GM03348 (cell line): Measurements from ENCODE around the gene FCGBP.

Source experiments
- DNase-seq: peaks from one replicate; pipeline ENCODE4 v3.0.0; 2012; ENCODE audit warnings: low spot score

The FCGBP gene

GRCh38 chr19:39946532-39946931, 12.1 kb upstream of the FCGBP start:
- DNase-seq: no peak

- DNase-seq: no peak
Measured at GRCh38 chr19:39943586-39943985, 9.2 kb upstream of the FCGBP start.

- DNase-seq: no peak
Measured at GRCh38 chr19:39942366-39942730, 7.9 kb upstream of the FCGBP start.

- no peak for DNase-seq
Measured at GRCh38 chr19:39941615-39942365, 7.4 kb upstream of the FCGBP start.

GRCh38 chr19:39941151-39941550, 6.7 kb upstream of the FCGBP start:
- DNase-seq: no peak

- no peak for DNase-seq
Measured at GRCh38 chr19:39940221-39940833, 5.9 kb upstream of the FCGBP start.

- DNase-seq: no peak
Measured at GRCh38 chr19:39939556-39939955, 5.1 kb upstream of the FCGBP start.

GRCh38 chr19:39937787-39938186, 3.4 kb upstream of the FCGBP start:
- no peak for DNase-seq

- no peak for DNase-seq
Measured at GRCh38 chr19:39937094-39937720, 2.8 kb upstream of the FCGBP start.

GRCh38 chr19:39936622-39937021, 2.2 kb upstream of the FCGBP start:
- DNase-seq: no peak

GRCh38 chr19:39936020-39936419, 1.6 kb upstream of the FCGBP start:
- no peak for DNase-seq

GRCh38 chr19:39935364-39935661, 879 bp upstream of the FCGBP start:
- DNase-seq: no peak

- DNase-seq: no peak
Measured at GRCh38 chr19:39929750-39930149, 4.7 kb downstream of the FCGBP start.

GRCh38 chr19:39928357-39928725, 6.1 kb downstream of the FCGBP start:
- DNase-seq: no peak

GRCh38 chr19:39927524-39928356, 6.7 kb downstream of the FCGBP start:
- no peak for DNase-seq

GRCh38 chr19:39927076-39927475, 7.4 kb downstream of the FCGBP start:
- DNase-seq: no peak

- no peak for DNase-seq
Measured at GRCh38 chr19:39926170-39926760, 8.2 kb downstream of the FCGBP start.

GRCh38 chr19:39924952-39925351, 9.5 kb downstream of the FCGBP start:
- no peak for DNase-seq

GRCh38 chr19:39924389-39924788, 10.0 kb downstream of the FCGBP start:
- no peak for DNase-seq

GRCh38 chr19:39923862-39924261, 10.6 kb downstream of the FCGBP start:
- no peak for DNase-seq

GRCh38 chr19:39919976-39920375, 14.5 kb downstream of the FCGBP start:
- DNase-seq: no peak

- no peak for DNase-seq
Measured at GRCh38 chr19:39918183-39918651, 16.2 kb downstream of the FCGBP start.
